Medulla oblongata (tissue), 1 donor: ENCODE measurements around the gene TSPO2.
A peak's percentile ranks its signal among the peaks of the same experiment; 100 is the strongest.
"Not testable (repeated sequence)": the region's sequence is repeated elsewhere in the genome, so short reads cannot be mapped to it uniquely, and the experiment has no call there.

Experiments used
- DNase-seq: peaks from one replicate; pipeline ENCODE4 v3.0.0-alpha.2; 2015; ENCODE audit errors: extremely low spot score

The TSPO2 gene

GRCh38 chr6:41042226-41043055 is at the start of gene TSPO2:
Gene TSPO2 (plus strand): TSS chr6:41042467. CDS start chr6:41042986, 519 bp downstream.
- no peak for DNase-seq

- DNase-seq, result no peak
Measured at GRCh38 chr6:40992746-40993145, 49.5 kb upstream of the TSPO2 start.

GRCh38 chr6:40996591-40997233 is 45.6 kb upstream of the TSPO2 start:
- DNase-seq, result no peak

- peak; percentile 50 for DNase-seq
Measured at GRCh38 chr6:40997234-40997957, 44.9 kb upstream of the TSPO2 start.

- no peak for DNase-seq
Measured at GRCh38 chr6:40998661-40999060, 43.6 kb upstream of the TSPO2 start.

- DNase-seq, result peak; percentile 55
Measured at GRCh38 chr6:40999569-40999968, 42.7 kb upstream of the TSPO2 start.

GRCh38 chr6:41000248-41000647 is 42.0 kb upstream of the TSPO2 start:
- DNase-seq, result no peak

GRCh38 chr6:41002168-41002567 is 40.1 kb upstream of the TSPO2 start:
- DNase-seq, result no peak

- peak; percentile 41 for DNase-seq
Measured at GRCh38 chr6:41006217-41006616, 36.0 kb upstream of the TSPO2 start.

GRCh38 chr6:41006980-41007379 is 35.3 kb upstream of the TSPO2 start:
- not testable (repeated sequence) for DNase-seq

GRCh38 chr6:41008011-41008410 is 34.3 kb upstream of the TSPO2 start:
- DNase-seq, result no peak

- no peak for DNase-seq
Measured at GRCh38 chr6:41009669-41010068, 32.6 kb upstream of the TSPO2 start.

- no peak for DNase-seq
Measured at GRCh38 chr6:41011673-41012072, 30.6 kb upstream of the TSPO2 start.

GRCh38 chr6:41013466-41014153 is 28.7 kb upstream of the TSPO2 start:
- DNase-seq, result no peak

- no peak for DNase-seq
Measured at GRCh38 chr6:41014780-41015179, 27.5 kb upstream of the TSPO2 start.

GRCh38 chr6:41015860-41016259 is 26.4 kb upstream of the TSPO2 start:
- DNase-seq, result not testable (repeated sequence)

GRCh38 chr6:41017663-41018062 is 24.6 kb upstream of the TSPO2 start:
- no peak for DNase-seq

- peak; percentile 9 for DNase-seq
Measured at GRCh38 chr6:41021832-41022231, 20.4 kb upstream of the TSPO2 start.

GRCh38 chr6:41022294-41022693 is 20.0 kb upstream of the TSPO2 start:
- DNase-seq, result no peak

GRCh38 chr6:41023114-41023513 is 19.2 kb upstream of the TSPO2 start:
- DNase-seq, result no peak

- no peak for DNase-seq
Measured at GRCh38 chr6:41025966-41026530, 16.2 kb upstream of the TSPO2 start.

GRCh38 chr6:41027241-41027640 is 15.0 kb upstream of the TSPO2 start:
- no peak for DNase-seq
